ENCODE results near the gene MEOX1. TPM values are rescaled to one million over a fixed set of nuclear protein-coding genes. Genes with fewer than 3 reads are reported as not detected.

MEOX1 gene
- total RNA-seq, 1 donor from 2014 or later = 1.7 TPM

GRCh38 chr17:43598357-43599045 lies 63.2 kb downstream of the MEOX1 start:
- TF ChIP-seq CTCF (conservative IDR thresholded peaks at IDR 0.05) = no peak
- no peak for DNase-seq (ENCODE audit: low read depth, low spot score)
- no peak overlapping the region for H3K4me3 Mint-ChIP-seq
- H3K9me3 Mint-ChIP-seq = no peaks in the 10 kb centered on the region
- H3K27ac Mint-ChIP-seq (ENCODE audit: unreplicated experiment) = no peak overlapping the region
- H3K36me3 Mint-ChIP-seq (ENCODE audit: low read depth) = no peaks in the 10 kb centered on the region
- no peaks in the 10 kb centered on the region for H3K27me3 Mint-ChIP-seq (ENCODE audit: low read depth)
- peaks cover 21% of the 10 kb centered on the region for H3K4me1 Mint-ChIP-seq

GRCh38 chr17:43597624-43598356 lies 63.9 kb downstream of the MEOX1 start:
- Mint-ChIP-seq H3K4me3 (no peak overlapping the region), H3K9me3 (no peaks in the 10 kb centered on the region), H3K27me3 (ENCODE audit: low read depth) (no peaks in the 10 kb centered on the region), H3K4me1 (peaks cover 21% of the 10 kb centered on the region), H3K36me3 (ENCODE audit: low read depth) (no peaks in the 10 kb centered on the region), H3K27ac (ENCODE audit: unreplicated experiment) (peak overlapping the region; percentile 19)
- no peak for TF ChIP-seq CTCF (conservative IDR thresholded peaks at IDR 0.05)
- no peak for DNase-seq (ENCODE audit: low read depth, low spot score)

DNA sequence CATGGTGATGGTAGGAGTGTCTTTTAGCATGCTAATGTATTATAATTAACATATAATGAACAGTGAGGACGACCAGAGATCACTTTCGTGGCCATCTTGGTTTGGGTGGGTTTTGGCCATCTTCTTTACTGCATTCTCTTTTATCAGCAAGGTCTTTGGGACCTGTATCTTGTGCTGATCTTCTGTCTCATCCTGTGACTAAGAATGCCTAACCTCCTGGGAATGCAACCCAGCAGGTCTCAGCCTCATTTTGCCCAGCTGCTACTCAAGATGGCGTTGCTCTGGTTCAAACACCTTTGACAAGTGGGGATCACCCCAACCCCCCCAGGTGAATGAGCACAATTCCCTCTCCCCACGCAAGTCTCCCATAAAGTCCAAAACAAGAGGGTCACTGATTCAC lies 66.3 kb downstream of the MEOX1 start:
- TF ChIP-seq CTCF (conservative IDR thresholded peaks at IDR 0.05) = no peak
- no peaks in the 10 kb centered on the region for H3K36me3 Mint-ChIP-seq (ENCODE audit: low read depth)
- no peak overlapping the region for H3K4me3 Mint-ChIP-seq
- peaks cover 39% of the 10 kb centered on the region for H3K4me1 Mint-ChIP-seq
- H3K9me3 Mint-ChIP-seq = no peaks in the 10 kb centered on the region
- H3K27me3 Mint-ChIP-seq (ENCODE audit: low read depth) = no peaks in the 10 kb centered on the region
- no peak for DNase-seq (ENCODE audit: low read depth, low spot score)
- H3K27ac Mint-ChIP-seq (ENCODE audit: unreplicated experiment) = no peak overlapping the region

DNA sequence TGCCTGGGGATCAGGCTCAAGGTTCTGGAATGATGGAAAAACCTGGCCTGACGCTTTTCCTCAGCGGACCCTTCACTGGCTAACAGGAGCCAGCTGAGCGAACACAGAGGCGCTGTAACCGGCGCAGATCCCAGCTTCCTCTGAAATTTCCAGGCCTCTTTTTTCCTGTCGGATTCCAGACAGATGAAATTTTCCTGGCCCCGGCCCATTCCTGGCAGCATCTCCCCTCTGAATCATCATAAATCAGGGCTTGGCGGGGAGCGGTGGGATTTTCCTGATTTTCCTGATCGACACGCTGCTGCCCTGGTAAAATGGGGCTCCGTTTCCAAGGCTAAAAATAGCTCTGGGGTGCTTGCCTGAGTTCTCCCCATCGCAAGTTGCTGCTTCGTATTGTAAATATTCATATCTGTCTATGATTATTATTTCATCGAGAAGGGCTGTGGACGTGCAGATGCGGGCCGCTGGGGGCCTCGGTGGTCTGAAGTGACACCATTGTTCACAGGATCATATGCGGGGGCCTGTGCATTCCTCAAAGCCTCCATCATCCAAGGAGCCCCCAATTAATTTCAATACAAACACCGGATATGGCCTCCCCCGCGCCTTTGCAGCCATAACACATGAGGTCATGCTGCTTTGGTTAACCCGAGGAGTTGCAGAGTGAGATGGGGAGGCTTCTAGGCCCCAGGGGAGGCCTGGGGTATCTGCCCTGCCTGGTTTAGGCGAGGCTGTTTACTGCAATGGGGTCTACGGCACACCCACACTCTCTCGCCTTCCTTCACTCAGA lies 69.8 kb downstream of the MEOX1 start:
- Mint-ChIP-seq H3K36me3 (ENCODE audit: low read depth) (no peaks in the 10 kb centered on the region), H3K27me3 (ENCODE audit: low read depth) (no peaks in the 10 kb centered on the region), H3K9me3 (peaks cover 3% of the 10 kb centered on the region), H3K4me1 (peaks cover 22% of the 10 kb centered on the region), H3K4me3 (no peak overlapping the region), H3K27ac (ENCODE audit: unreplicated experiment) (peak overlapping the region; percentile 83)
- no peak for DNase-seq (ENCODE audit: low read depth, low spot score)
- no peak for TF ChIP-seq CTCF (conservative IDR thresholded peaks at IDR 0.05)

DNA sequence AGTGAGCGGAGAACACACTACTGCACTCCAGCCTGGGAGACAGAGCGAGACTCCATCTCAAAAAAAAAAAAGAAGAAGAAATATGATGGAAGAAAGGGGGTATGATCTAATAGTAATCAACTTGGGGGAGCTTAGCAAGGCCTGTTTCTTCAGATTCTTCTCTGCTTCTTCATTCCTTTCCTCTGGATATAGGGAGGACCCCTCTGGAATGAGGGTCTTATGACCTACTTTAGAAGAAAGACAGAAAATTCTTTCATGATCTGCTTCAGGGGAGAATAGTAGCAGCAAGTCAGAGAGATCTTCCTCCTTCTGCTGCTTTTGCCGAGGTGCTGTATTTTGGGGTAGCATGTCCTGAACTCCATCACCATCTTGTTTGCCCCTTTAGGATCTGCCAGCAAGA lies 70.7 kb downstream of the MEOX1 start:
- no peak for TF ChIP-seq CTCF (conservative IDR thresholded peaks at IDR 0.05)
- Mint-ChIP-seq H3K36me3 (ENCODE audit: low read depth) (no peaks in the 10 kb centered on the region), H3K27ac (ENCODE audit: unreplicated experiment) (peak overlapping the region; percentile 85), H3K4me3 (no peak overlapping the region), H3K4me1 (peaks cover 22% of the 10 kb centered on the region), H3K27me3 (ENCODE audit: low read depth) (no peaks in the 10 kb centered on the region), H3K9me3 (peaks cover 3% of the 10 kb centered on the region)
- no peak for DNase-seq (ENCODE audit: low read depth, low spot score)

Other genes starting within 250 kb of the MEOX1 start
- gene DHX8, start 177.9 kb downstream of the MEOX1 start, total RNA-seq = 56.9 and 68.0 TPM in 2 replicates
- 55.0 and 59.6 TPM in 2 replicates for gene ETV4, start 115.6 kb downstream of the MEOX1 start, total RNA-seq
- not detected in 2 replicates for gene SOST, start 96.9 kb upstream of the MEOX1 start, total RNA-seq
- 33.3 and 33.8 TPM in 2 replicates for gene DUSP3, start 117.1 kb upstream of the MEOX1 start, total RNA-seq
- gene CFAP97D1, start 118.5 kb upstream of the MEOX1 start, total RNA-seq = not detected in 2 replicates
- 13.8 and 14.4 TPM in 2 replicates for gene MPP3, start 171.2 kb upstream of the MEOX1 start, total RNA-seq
- not detected in 2 replicates for gene CD300LG, start 185.3 kb upstream of the MEOX1 start, total RNA-seq
- gene MPP2, start 245.6 kb upstream of the MEOX1 start, total RNA-seq = 26.8 and 29.8 TPM in 2 replicates